Ammon's horn (tissue), 1 donor: ENCODE measurements around the gene FBXO4.
"Not testable (repeated sequence)": the region's sequence is repeated elsewhere in the genome, so short reads cannot be mapped to it uniquely, and the experiment has no call there.

Source experiments
- DNase-seq: peaks from one replicate; pipeline ENCODE4 v3.0.0-alpha.2; 2016; ENCODE audit warnings: low spot score

FBXO4 gene

DNA sequence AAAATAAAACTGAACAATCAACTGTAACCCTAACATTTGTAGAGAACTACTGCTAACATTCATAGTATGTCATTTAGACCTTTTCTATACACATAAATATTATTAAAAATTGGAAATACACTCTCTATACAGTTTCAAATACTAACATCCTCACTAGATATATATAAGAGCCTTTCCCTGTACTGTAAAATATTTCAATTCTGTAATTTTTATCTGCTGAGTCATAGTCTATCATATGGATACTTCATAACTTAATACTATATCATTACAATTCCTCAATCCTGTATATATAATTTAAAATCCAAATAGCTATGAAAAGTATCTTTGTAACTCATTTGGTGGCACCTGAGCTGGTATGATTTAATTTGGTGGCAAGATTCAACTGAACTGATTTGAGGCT, 55.8 kb downstream of the FBXO4 start:
- DNase-seq = no peak

DNA sequence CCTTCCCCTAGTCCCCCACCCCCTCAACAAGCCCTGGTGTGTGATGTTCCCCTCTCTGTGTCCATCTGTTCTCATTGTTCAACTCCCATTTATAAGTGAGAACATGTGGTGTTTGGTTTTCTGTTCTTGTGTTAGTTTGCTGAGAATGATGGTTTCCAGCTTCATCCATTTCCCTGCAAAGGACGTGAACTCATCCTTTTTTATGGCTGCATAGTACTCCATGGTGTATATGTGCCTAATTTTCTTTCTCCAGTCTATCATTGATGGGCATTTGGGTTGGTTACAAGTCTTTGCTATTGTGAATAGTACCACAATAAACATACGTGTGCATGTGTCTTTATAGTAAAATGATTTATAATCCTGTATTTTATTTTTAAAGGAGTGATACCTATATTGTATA, 57.8 kb downstream of the FBXO4 start:
- DNase-seq = not testable (repeated sequence)

DNA sequence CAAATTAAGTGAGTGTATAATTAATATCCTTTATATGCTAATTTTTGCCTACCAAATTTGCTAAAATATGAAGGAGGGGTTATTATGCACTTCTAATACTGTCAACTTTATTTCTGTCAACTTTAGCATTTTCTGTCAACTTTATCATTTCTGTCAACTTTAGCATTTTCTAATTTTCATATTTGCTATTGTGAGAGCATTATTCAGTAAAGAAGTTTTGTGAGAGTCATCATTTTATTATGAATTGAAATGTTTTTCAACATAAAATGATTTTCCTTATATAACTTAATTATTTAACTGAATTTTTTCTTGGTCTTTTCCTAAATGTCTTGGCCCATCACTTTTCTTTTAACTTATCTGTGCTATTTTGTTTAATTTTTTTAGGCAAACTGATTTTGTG, 58.2 kb downstream of the FBXO4 start:
- no peak for DNase-seq

DNA sequence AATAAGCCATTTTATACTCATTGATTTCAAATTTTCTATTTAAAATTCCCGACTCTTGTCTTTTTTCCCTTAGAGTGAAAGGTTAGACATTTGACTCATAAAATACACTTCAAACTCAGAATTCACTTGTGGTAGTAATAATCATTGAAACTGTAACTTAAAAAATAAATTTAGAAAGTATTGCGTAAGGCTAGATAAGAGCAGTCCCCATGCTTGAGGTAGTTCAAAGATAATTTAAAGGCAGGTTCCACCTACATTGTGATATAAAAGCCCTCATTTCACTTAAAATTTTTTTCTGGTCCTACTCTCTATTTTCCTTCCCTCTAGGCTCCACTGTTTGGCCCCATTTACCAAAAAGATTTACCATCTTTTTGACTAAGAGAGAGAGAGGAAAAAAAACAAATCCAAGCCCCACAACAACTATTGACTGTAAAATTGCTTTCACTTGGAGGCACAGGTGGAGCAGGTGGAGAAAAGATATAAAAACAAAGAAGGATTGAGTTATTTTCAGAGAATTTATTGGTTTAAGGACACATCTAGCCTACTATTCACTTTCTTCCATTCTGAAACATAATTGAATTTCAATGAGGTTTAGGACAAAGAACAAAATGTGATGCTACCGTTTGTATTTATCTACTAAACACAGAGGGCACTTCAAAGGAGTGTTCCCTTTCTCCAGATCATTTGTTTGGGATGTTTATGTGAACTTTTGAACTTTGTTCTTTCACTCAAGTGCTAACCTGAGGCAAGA, 61.0 kb downstream of the FBXO4 start:
- no peak for DNase-seq
